ENCODE results near the gene USP48. TPM values are rescaled to one million over a fixed set of nuclear protein-coding genes. Genes with fewer than 3 reads are reported as not detected.

USP48 gene
- total RNA-seq, 2 donors from 2014 or later = 36.2 to 47.5 TPM

DNA sequence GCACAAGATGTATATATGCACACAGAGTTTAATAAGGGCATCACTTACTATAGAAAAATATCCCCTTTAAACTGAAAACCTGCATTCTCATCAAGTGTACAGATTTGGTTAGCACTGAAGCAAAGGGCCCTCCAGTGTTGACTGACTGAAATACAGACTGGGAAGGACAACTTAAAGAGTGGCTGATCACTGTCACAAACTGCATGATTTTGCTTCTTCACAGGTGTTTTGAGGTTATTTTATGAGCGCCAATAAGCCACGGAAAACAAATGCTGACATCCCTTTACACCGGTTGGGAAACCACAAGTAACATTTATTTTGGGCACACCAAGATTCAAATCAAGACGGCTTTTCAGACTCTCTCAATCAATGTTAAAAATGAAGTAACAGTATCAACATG lies 82.9 kb downstream of the USP48 start:
- no peaks in the 10 kb centered on the region for H3K27me3 ChIP-seq (replicated peaks; ENCODE audit: insufficient read depth)
- peaks cover 0 to 2% of the 10 kb centered on the region in 2 donors for H3K36me3 ChIP-seq

DNA sequence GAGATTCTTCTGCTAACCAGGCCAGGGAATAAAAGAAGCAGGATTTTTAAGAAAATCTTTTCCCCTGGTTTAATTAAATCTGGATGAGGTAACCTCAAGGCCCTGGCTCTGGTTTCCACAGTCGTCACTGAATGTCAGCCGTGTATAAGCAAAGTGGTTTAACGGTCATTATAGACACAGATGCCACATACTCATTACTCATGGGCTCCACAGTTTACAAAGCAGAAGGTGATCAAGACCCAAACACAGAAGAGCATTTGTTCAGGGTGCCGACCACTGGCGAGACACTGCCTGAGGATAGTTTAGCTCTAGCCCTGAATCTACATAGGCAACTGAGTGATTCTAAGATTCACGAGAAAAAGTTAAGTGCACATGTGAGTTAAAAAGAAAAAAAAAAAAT lies 86.0 kb downstream of the USP48 start:
- no peaks in the 10 kb centered on the region for H3K4me1 ChIP-seq (replicated peaks)
- H3K27ac ChIP-seq = no peak overlapping the region
- H3K4me3 ChIP-seq = no peak overlapping the region
- no peaks in the 10 kb centered on the region for H3K27me3 ChIP-seq (replicated peaks; ENCODE audit: insufficient read depth)
- no peak for DNase-seq (ENCODE audit: low spot score)
- WGBS = 87% methylated on average over 6 of the region's 6 CpGs
- intact Hi-C loops (cut with DNase I) = no loop called here
- H3K36me3 ChIP-seq = peaks cover 0 to 6% of the 10 kb centered on the region in 2 donors
- no peaks in the 10 kb centered on the region for H3K9me3 ChIP-seq
- TF ChIP-seq POLR2A (IDR thresholded peaks at IDR 0.05) (no peak), POLR2AphosphoS5 (IDR thresholded peaks at IDR 0.05) (no peak)
- TF ChIP-seq, protein P1, sequence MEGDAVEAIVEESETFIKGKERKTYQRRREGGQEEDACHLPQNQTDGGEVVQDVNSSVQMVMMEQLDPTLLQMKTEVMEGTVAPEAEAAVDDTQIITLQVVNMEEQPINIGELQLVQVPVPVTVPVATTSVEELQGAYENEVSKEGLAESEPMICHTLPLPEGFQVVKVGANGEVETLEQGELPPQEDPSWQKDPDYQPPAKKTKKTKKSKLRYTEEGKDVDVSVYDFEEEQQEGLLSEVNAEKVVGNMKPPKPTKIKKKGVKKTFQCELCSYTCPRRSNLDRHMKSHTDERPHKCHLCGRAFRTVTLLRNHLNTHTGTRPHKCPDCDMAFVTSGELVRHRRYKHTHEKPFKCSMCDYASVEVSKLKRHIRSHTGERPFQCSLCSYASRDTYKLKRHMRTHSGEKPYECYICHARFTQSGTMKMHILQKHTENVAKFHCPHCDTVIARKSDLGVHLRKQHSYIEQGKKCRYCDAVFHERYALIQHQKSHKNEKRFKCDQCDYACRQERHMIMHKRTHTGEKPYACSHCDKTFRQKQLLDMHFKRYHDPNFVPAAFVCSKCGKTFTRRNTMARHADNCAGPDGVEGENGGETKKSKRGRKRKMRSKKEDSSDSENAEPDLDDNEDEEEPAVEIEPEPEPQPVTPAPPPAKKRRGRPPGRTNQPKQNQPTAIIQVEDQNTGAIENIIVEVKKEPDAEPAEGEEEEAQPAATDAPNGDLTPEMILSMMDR (IDR thresholded peaks at IDR 0.05) = no peak

More for the DNA sequence above, 82.9 kb downstream of the USP48 start:
- WGBS = 78% methylated on average over 4 of the region's 4 CpGs
- DNase-seq (ENCODE audit: low spot score) = no peak
- TF ChIP-seq POLR2AphosphoS5 (IDR thresholded peaks at IDR 0.05) (no peak), POLR2A (IDR thresholded peaks at IDR 0.05) (no peak)
- TF ChIP-seq, protein P1 (IDR thresholded peaks at IDR 0.05) = no peak
- intact Hi-C loops (cut with DNase I) = no loop called here
- H3K4me1 ChIP-seq (replicated peaks) = no peaks in the 10 kb centered on the region
- no peaks in the 10 kb centered on the region for H3K9me3 ChIP-seq
- no peak overlapping the region for H3K4me3 ChIP-seq
- H3K27ac ChIP-seq = no peak overlapping the region

DNA sequence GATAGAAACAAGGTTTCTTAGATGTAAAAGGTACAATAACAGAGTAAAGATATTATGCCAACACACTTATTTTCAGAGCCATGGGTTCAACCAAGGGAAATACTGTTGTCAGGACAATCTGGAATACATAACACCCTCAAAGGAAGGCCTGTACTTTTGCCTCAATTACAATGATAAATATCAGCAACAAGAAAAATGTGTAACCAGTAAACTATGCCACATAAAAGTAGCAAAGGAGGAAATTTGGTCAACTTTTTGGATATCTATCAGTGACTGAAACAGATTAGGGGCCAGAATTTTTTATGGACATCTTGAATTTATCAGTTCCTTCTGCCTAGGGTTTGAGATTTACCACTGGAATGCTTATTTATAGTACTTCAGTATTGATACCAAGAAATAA lies 89.2 kb downstream of the USP48 start:
- intact Hi-C loops (cut with DNase I) = no loop called here
- H3K9me3 ChIP-seq = no peaks in the 10 kb centered on the region
- DNase-seq (ENCODE audit: low spot score) = no peak
- no peak overlapping the region for H3K4me3 ChIP-seq
- H3K27me3 ChIP-seq (replicated peaks; ENCODE audit: insufficient read depth) = no peaks in the 10 kb centered on the region
- no peaks in the 10 kb centered on the region for H3K4me1 ChIP-seq (replicated peaks)
- H3K36me3 ChIP-seq = peaks cover 0 to 6% of the 10 kb centered on the region in 2 donors
- no peak for TF ChIP-seq POLR2A (IDR thresholded peaks at IDR 0.05)
- TF ChIP-seq POLR2AphosphoS5 (IDR thresholded peaks at IDR 0.05) = no peak
- TF ChIP-seq, protein P1 (IDR thresholded peaks at IDR 0.05) = no peak
- H3K27ac ChIP-seq = no peak overlapping the region

DNA sequence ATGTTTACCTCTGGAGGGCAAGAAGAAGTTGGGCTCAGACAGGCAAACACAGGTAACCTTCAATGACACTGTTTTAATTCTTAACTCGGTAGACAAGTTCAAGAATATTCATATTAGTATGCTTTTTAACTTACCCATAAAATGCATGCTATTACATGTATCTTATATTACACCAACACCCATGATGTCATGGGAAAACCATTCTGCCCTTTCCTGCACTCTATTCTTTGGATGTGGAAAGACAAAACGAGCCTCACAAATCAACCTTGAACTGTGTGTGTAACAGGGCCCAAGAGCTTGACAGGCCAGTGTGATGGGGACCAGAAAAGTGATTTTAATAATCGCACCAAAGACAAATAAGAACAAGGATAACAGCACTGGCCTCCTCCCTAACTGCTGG lies 91.2 kb downstream of the USP48 start:
- Histone ChIP-seq H3K4me3 (no peak overlapping the region), H3K9me3 (no peaks in the 10 kb centered on the region)
- intact Hi-C loops (cut with DNase I) = no loop called here

More for the DNA sequence above, 91.2 kb downstream of the USP48 start:
- no peaks in the 10 kb centered on the region for H3K27me3 ChIP-seq (replicated peaks; ENCODE audit: insufficient read depth)
- H3K36me3 ChIP-seq = peaks cover 0 to 6% of the 10 kb centered on the region in 2 donors
- TF ChIP-seq, protein P1 (IDR thresholded peaks at IDR 0.05) = no peak
- no peak for TF ChIP-seq POLR2AphosphoS5 (IDR thresholded peaks at IDR 0.05)
- DNase-seq (ENCODE audit: low spot score) = no peak
- 53% methylated on average over 3 of the region's 3 CpGs for WGBS
- no peaks in the 10 kb centered on the region for H3K4me1 ChIP-seq (replicated peaks)
- H3K27ac ChIP-seq = no peak overlapping the region

All from prostate gland (tissue), 2 donors.